ENCODE results near the gene ZNF232.
"Not testable (repeated sequence)": the region's sequence is repeated elsewhere in the genome, so short reads cannot be mapped to it uniquely, and the experiment has no call there.

ZNF232 gene

GRCh38 chr17:5133311-5133710, 21.6 kb upstream of the ZNF232 start:
- Histone ChIP-seq H3K79me2 (ENCODE audit: insufficient read depth, low read length) (no peaks in the 10 kb centered on the region), H3K36me3 (ENCODE audit: insufficient read depth, low read length) (no peaks in the 10 kb centered on the region), H4K20me1 (ENCODE audit: insufficient read depth, low read length, poor library complexity, severe bottlenecking) (no peaks in the 10 kb centered on the region), H3F3A (ENCODE audit: low read depth) (no peaks in the 10 kb centered on the region), H3K9me3 (ENCODE audit: insufficient read depth, low read depth, low read length) (no peaks in the 10 kb centered on the region), H3K9me2 (replicated peaks; ENCODE audit: low read depth, low read length) (no peaks in the 10 kb centered on the region), H3K4me2 (ENCODE audit: low read depth, low read length, poor library complexity, severe bottlenecking) (no peak overlapping the region), H3K9ac (ENCODE audit: low read depth, low read length, poor library complexity, severe bottlenecking) (no peak overlapping the region), H3K27me3 (ENCODE audit: insufficient read depth, low read length, poor library complexity, severe bottlenecking) (no peaks in the 10 kb centered on the region), H2AFZ (ENCODE audit: low read length) (no peak overlapping the region), H3K4me3 (ENCODE audit: low read length, poor library complexity, severe bottlenecking) (no peak overlapping the region), H3K4me1 (ENCODE audit: insufficient read depth, low read length, poor library complexity, severe bottlenecking) (no peaks in the 10 kb centered on the region)
- TF ChIP-seq, protein P1, sequence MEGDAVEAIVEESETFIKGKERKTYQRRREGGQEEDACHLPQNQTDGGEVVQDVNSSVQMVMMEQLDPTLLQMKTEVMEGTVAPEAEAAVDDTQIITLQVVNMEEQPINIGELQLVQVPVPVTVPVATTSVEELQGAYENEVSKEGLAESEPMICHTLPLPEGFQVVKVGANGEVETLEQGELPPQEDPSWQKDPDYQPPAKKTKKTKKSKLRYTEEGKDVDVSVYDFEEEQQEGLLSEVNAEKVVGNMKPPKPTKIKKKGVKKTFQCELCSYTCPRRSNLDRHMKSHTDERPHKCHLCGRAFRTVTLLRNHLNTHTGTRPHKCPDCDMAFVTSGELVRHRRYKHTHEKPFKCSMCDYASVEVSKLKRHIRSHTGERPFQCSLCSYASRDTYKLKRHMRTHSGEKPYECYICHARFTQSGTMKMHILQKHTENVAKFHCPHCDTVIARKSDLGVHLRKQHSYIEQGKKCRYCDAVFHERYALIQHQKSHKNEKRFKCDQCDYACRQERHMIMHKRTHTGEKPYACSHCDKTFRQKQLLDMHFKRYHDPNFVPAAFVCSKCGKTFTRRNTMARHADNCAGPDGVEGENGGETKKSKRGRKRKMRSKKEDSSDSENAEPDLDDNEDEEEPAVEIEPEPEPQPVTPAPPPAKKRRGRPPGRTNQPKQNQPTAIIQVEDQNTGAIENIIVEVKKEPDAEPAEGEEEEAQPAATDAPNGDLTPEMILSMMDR (conservative IDR thresholded peaks at IDR 0.05; ENCODE audit: low read length): no peak
- TF ChIP-seq EZH2phosphoT487 (IDR thresholded peaks at IDR 0.05; ENCODE audit: borderline replicate concordance): no peak

DNA sequence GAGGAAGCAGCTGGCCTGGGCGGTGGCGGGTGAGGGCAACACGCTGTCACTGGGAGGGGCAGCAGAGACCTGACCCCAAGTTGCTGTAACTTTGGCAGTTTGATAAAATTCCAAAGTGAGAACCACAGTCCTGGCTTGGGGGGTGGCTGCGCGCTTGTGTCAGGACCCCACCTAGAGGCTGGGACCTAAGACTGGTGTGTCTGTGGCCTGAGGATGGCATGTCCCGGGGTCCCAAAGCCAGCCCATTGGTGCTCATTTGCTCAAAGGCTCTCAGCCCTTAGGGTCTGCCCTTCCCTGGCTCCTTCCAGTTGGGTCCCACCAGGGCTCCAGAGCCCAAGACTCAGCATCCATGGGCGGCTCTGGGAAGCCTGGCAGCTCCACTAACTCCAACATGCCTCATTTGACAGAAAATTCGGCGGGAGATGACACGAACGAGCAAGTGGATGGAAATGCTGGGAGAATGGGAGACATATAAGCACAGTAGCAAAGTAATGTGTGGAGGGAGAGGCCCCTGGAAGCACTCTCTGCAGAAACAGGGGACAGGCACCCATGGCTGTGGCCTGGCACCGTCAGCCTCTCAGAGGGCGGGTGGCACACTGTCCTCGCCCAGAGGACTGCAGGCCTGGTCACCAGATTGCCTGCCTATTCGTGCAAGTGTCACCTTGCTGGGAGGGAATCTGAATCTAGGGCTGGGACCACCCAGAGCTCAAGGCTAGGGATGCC, 21.0 kb upstream of the ZNF232 start:
- H3K27me3 ChIP-seq (ENCODE audit: insufficient read depth, low read length, poor library complexity, severe bottlenecking); H3K36me3 ChIP-seq (ENCODE audit: insufficient read depth, low read length); H4K20me1 ChIP-seq (ENCODE audit: insufficient read depth, low read length, poor library complexity, severe bottlenecking); H3K9ac ChIP-seq (ENCODE audit: low read depth, low read length, poor library complexity, severe bottlenecking); H3K4me3 ChIP-seq (ENCODE audit: low read length, poor library complexity, severe bottlenecking); H3K79me2 ChIP-seq (ENCODE audit: insufficient read depth, low read length); H3F3A ChIP-seq (ENCODE audit: low read depth); H3K9me2 ChIP-seq (replicated peaks; ENCODE audit: low read depth, low read length); H3K4me1 ChIP-seq (ENCODE audit: insufficient read depth, low read length, poor library complexity, severe bottlenecking); H3K4me2 ChIP-seq (ENCODE audit: low read depth, low read length, poor library complexity, severe bottlenecking); H2AFZ ChIP-seq (ENCODE audit: low read length); H3K9me3 ChIP-seq (ENCODE audit: insufficient read depth, low read depth, low read length): not testable (repeated sequence)
- TF ChIP-seq, protein P1 (conservative IDR thresholded peaks at IDR 0.05; ENCODE audit: low read length): peak; percentile 58

DNA sequence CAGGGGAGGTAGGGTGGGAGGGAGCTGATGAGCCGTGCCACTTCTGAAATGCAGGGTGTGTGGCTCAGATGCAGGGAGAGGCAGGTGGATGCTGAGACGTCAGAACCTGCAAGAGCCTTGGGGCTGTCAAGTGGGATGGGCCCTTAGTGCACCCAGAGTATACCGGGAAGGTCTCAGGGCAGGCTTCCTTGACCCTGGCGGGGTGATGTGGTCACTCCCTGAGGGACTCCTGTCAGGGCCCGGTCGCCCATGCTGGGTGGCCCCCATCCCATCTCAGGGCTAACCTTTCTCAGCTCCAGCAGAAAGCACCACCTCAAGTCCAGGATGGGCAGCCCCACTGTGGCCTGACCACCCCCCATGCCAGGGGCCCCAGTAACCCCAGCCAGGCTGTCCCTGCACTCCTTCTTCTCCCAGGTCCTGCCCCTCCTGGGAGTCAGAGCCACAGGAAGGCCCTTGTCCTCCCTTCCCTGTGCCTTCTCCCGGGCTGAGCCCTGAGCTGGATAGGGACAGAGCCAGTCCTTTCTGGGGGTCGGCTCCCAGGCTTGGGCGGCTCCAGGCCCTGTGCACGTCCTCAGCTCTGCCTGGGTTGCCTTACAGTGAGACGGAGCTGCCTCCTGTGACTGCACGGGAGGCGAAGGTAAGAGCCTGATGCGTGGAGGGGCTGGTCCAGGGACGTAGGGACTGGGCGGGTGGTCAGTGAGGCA, 20.3 kb upstream of the ZNF232 start:
- not testable (repeated sequence) for H3K4me3 ChIP-seq (ENCODE audit: low read length, poor library complexity, severe bottlenecking); H3K9ac ChIP-seq (ENCODE audit: low read depth, low read length, poor library complexity, severe bottlenecking); H3K36me3 ChIP-seq (ENCODE audit: insufficient read depth, low read length); H3F3A ChIP-seq (ENCODE audit: low read depth); H3K9me3 ChIP-seq (ENCODE audit: insufficient read depth, low read depth, low read length); H3K79me2 ChIP-seq (ENCODE audit: insufficient read depth, low read length); H2AFZ ChIP-seq (ENCODE audit: low read length); H4K20me1 ChIP-seq (ENCODE audit: insufficient read depth, low read length, poor library complexity, severe bottlenecking); H3K4me1 ChIP-seq (ENCODE audit: insufficient read depth, low read length, poor library complexity, severe bottlenecking); H3K9me2 ChIP-seq (replicated peaks; ENCODE audit: low read depth, low read length); H3K4me2 ChIP-seq (ENCODE audit: low read depth, low read length, poor library complexity, severe bottlenecking); H3K27me3 ChIP-seq (ENCODE audit: insufficient read depth, low read length, poor library complexity, severe bottlenecking)

Data from Loucy (cell line).